ENCODE results near the gene NCDN. TPM values are rescaled to one million over a fixed set of nuclear protein-coding genes. Genes with fewer than 3 reads are reported as not detected.

Gene NCDN
- total RNA-seq, 2 donors from 2014 or later, result 21.0 to 39.0 TPM

GRCh38 chr1:35605867-35606182, 48.2 kb downstream of the NCDN start:
- no peaks in the 10 kb centered on the region for H3K4me1 ChIP-seq (ENCODE audit: control insufficient read depth in 1 of 2, low read depth in 2 of 2)
- H3K36me3 ChIP-seq, result peaks cover 54% of the 10 kb centered on the region
- H3K9me3 ChIP-seq, result no peaks in the 10 kb centered on the region
- DNase-seq (ENCODE audit: low spot score) (no peak), ATAC-seq (ENCODE audit: insufficient number of reproducible peaks, low FRiP score, low read depth) (no peak)
- no peak for TF ChIP-seq CTCF (IDR thresholded peaks at IDR 0.05)
- H3K4me3 ChIP-seq, result no peak overlapping the region
- no peak overlapping the region for H3K27ac ChIP-seq
- no peaks in the 10 kb centered on the region for H3K27me3 ChIP-seq (replicated peaks; ENCODE audit: insufficient read depth)

- DNase-seq (ENCODE audit: low spot score) (no peak), ATAC-seq (ENCODE audit: insufficient number of reproducible peaks, low FRiP score, low read depth) (no peak)
- H3K36me3 ChIP-seq, result peaks cover 19% of the 10 kb centered on the region
- no peaks in the 10 kb centered on the region for H3K9me3 ChIP-seq
- no peak overlapping the region for H3K27ac ChIP-seq
- no peak overlapping the region for H3K4me3 ChIP-seq
- TF ChIP-seq CTCF (IDR thresholded peaks at IDR 0.05), result no peak
- H3K27me3 ChIP-seq (replicated peaks; ENCODE audit: insufficient read depth), result no peaks in the 10 kb centered on the region
- H3K4me1 ChIP-seq (ENCODE audit: control insufficient read depth in 1 of 2, low read depth in 2 of 2), result no peaks in the 10 kb centered on the region
Observed at GRCh38 chr1:35611655-35612054, 54.1 kb downstream of the NCDN start.

- Histone ChIP-seq H3K27ac (no peak overlapping the region), H3K27me3 (replicated peaks; ENCODE audit: insufficient read depth) (no peaks in the 10 kb centered on the region), H3K9me3 (no peaks in the 10 kb centered on the region), H3K4me1 (ENCODE audit: control insufficient read depth in 1 of 2, low read depth in 2 of 2) (no peaks in the 10 kb centered on the region), H3K4me3 (no peak overlapping the region), H3K36me3 (no peaks in the 10 kb centered on the region)
- TF ChIP-seq CTCF (IDR thresholded peaks at IDR 0.05), result no peak
- DNase-seq (ENCODE audit: low spot score) (no peak), ATAC-seq (ENCODE audit: insufficient number of reproducible peaks, low FRiP score, low read depth) (no peak)
Observed at GRCh38 chr1:35615440-35615839, 57.8 kb downstream of the NCDN start.

Other genes starting within 250 kb of the NCDN start
- gene KIAA0319L, start 396 bp upstream of the NCDN start, total RNA-seq, result 10 to 100 TPM; 62.4 to 62.6 TPM
- 1 to 10 TPM in 1 of 2 donors, not detected in 1; 4.7 TPM for gene TFAP2E, start 15.5 kb downstream of the NCDN start, total RNA-seq
- gene PSMB2, start 83.7 kb downstream of the NCDN start, total RNA-seq, result 10 to 100 TPM; 32.4 to 39.6 TPM
- gene C1orf216, start 161.1 kb downstream of the NCDN start, total RNA-seq, result 10 to 100 TPM; 23.4 to 39.7 TPM
- under 1 TPM; 0.27 to 0.56 TPM for gene CLSPN, start 212.2 kb downstream of the NCDN start, total RNA-seq